Measurements from ENCODE around the gene PCDHA6.
"Not testable (repeated sequence)": the region's sequence is repeated elsewhere in the genome, so short reads cannot be mapped to it uniquely, and the experiment has no call there.

Gene PCDHA6

GRCh38 chr5:140821375-140822280 lies 6.1 kb upstream of the PCDHA6 start, which contains the start of gene PCDHA5:
Gene PCDHA5 (plus strand): TSS chr5:140821613.
- DNase-seq = no peak

GRCh38 chr5:140822281-140822629 lies 5.5 kb upstream of the PCDHA6 start:
- no peak for DNase-seq

- not testable (repeated sequence) for DNase-seq
These were observed 4.8 kb upstream of the PCDHA6 start for GRCh38 chr5:140822969-140823368.

GRCh38 chr5:140823475-140823874 lies 4.3 kb upstream of the PCDHA6 start:
- no peak for DNase-seq

GRCh38 chr5:140828362-140828737 lies 590 bp downstream of the PCDHA6 start:
- peak; percentile 75 for DNase-seq

- not testable (repeated sequence) for DNase-seq
These were observed 2.0 kb downstream of the PCDHA6 start for GRCh38 chr5:140829511-140830501.

GRCh38 chr5:140833993-140834392 lies 6.2 kb downstream of the PCDHA6 start, which contains the start of gene PCDHA7:
Gene PCDHA7 (plus strand): TSS chr5:140834269. CDS start chr5:140834384, 115 bp downstream.
- no peak for DNase-seq

GRCh38 chr5:140834439-140835008 lies 6.8 kb downstream of the PCDHA6 start:
- not testable (repeated sequence) for DNase-seq

GRCh38 chr5:140835622-140836510 lies 8.1 kb downstream of the PCDHA6 start:
- DNase-seq = no peak

- DNase-seq = peak; percentile 20
These were observed 13.5 kb downstream of the PCDHA6 start, which contains the start of gene PCDHA8 for GRCh38 chr5:140840978-140841962. Gene PCDHA8 (plus strand): TSS chr5:140841187. CDS start chr5:140841322, 135 bp downstream.

- no peak for DNase-seq
These were observed 15.3 kb downstream of the PCDHA6 start for GRCh38 chr5:140842798-140843733.

- DNase-seq = not testable (repeated sequence)
These were observed 20.7 kb downstream of the PCDHA6 start, which contains the start of gene PCDHA9 for GRCh38 chr5:140848139-140849102. Gene PCDHA9 (plus strand): TSS chr5:140848382. CDS start chr5:140848496, 114 bp downstream.

GRCh38 chr5:140849831-140850634 lies 22.3 kb downstream of the PCDHA6 start:
- DNase-seq = not testable (repeated sequence)

- DNase-seq = peak; percentile 58
These were observed 28.3 kb downstream of the PCDHA6 start, which contains the start of gene PCDHA10 for GRCh38 chr5:140855772-140856674. Gene PCDHA10 (plus strand): TSS chr5:140855897. CDS start chr5:140856049, 152 bp downstream.

- DNase-seq = no peak
These were observed 29.6 kb downstream of the PCDHA6 start for GRCh38 chr5:140857177-140857986.
